ENCODE measurements around the gene PPP2R5C. TPM values are rescaled to one million over a fixed set of nuclear protein-coding genes. Genes with fewer than 3 reads are reported as not detected.

The PPP2R5C gene
- total and polyA plus RNA-seq, 7 experiments from 2014 or later = 155 to 449 (median 382) TPM

DNA sequence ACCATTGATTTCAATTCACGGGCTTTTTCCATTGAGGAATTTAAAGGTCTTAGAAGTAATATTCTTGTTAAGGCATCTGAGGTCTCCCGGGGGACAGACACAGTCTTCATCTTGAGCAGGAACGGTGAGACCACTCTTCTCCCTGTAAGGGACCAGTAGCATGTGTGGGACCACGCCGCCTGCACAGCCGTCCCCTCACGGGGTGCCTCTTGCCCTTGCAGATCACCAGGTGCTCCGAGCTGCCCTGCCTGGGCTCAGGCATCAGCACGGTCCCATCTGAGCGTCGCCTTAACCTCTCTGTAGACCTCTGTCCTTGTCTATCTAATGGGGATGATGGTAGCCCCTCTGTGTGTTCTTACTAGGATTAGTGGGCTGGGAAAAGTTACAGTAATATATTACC lies 74.1 kb downstream of the PPP2R5C start:
- H3K27ac Mint-ChIP-seq = peak overlapping the region in 8 of 9 donors; percentile 36 to 85 (median 73)
- CTCF ChIA-PET = interaction anchor here (0.6 to 1.0 kb wide), 3 partner anchors 8 to 64 kb away, joined by 3 to 4 read pairs (median 3); no protein-coding TSS in a partner anchor
- peak overlapping the region in 3 of 10 donors; percentile 21 to 56 (median 31) for H3K4me3 Mint-ChIP-seq
- Histone ChIP-seq H3K9me3 (ENCODE audit: control insufficient read depth in 2 of 3, low read length in 3 of 3) (no peaks in the 10 kb centered on the region), H3K27me3 (ENCODE audit: control insufficient read depth in 2 of 2, insufficient read depth in 2 of 2, low read length in 2 of 2) (no peaks in the 10 kb centered on the region), H3K36me3 (ENCODE audit: control insufficient read depth in 2 of 3, insufficient read depth in 3 of 3, low read length in 3 of 3) (peaks cover 4 to 24% (median 22%) of the 10 kb centered on the region in 3 experiments), H3K4me1 (ENCODE audit: control insufficient read depth in 2 of 2, insufficient read depth in 2 of 2, low read length in 2 of 2) (peaks cover 60 to 93% of the 10 kb centered on the region in 2 donors), H3K4me3 (ENCODE audit: low read length) (no peak overlapping the region), H3K27ac (ENCODE audit: low read depth, low read length) (peak overlapping the region; percentile 38)
- intact Hi-C loops (cut with micrococcal nuclease) = no loop called here
- POLR2A ChIA-PET = interaction anchor here (0.7 to 4.6 kb wide), 7 partner anchors 10 to 28 kb away, joined by 3 to 51 read pairs (median 5); no protein-coding TSS in a partner anchor
- H3K4me1 Mint-ChIP-seq = peaks cover 69 to 97% (median 88%) of the 10 kb centered on the region in 7 donors
- H3K9me3 Mint-ChIP-seq = no peaks in the 10 kb centered on the region
- no peaks in the 10 kb centered on the region for H3K27me3 Mint-ChIP-seq
- DNase-seq = no peak
- no peak for ATAC-seq
- peaks cover 0 to 25% (median 16%) of the 10 kb centered on the region in 5 donors for H3K36me3 Mint-ChIP-seq

DNA sequence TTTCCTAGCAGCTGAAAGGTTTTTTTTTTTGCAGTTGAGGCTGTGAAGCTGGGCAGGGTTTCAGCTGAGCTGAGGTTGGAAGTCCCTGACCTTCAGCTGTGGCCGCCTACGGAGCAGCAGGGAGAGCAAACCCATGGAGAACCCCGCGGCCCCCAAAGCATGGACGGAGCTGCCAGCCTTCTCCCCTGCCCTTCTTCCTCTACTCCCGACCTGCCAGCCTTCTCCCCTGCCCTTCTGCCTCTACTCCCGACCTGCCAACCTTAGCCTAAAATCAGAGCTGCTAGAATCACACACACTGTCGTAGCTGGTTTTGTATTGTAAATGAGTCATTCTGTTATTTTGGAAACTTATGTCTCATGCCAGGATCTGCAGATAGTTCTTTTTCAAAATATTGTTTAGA lies 74.6 kb downstream of the PPP2R5C start:
- H3K9me3 Mint-ChIP-seq = no peaks in the 10 kb centered on the region
- peak overlapping the region in 7 of 9 donors; percentile 40 to 86 (median 81) for H3K27ac Mint-ChIP-seq
- ChIA-PET POLR2A (interaction anchor here (0.6 to 4.6 kb wide), 10 partner anchors 11 to 76 kb away, joined by 3 to 51 read pairs (median 4); no protein-coding TSS in a partner anchor), CTCF (interaction anchor here (0.7 to 1.0 kb wide), 2 partner anchors 13 to 65 kb away, joined by 3 read pairs; no protein-coding TSS in a partner anchor)
- Histone ChIP-seq H3K4me3 (ENCODE audit: low read length) (no peak overlapping the region), H3K36me3 (ENCODE audit: control insufficient read depth in 2 of 3, insufficient read depth in 3 of 3, low read length in 3 of 3) (peaks cover 0 to 22% (median 18%) of the 10 kb centered on the region in 3 experiments), H3K27ac (ENCODE audit: low read depth, low read length) (no peak overlapping the region), H3K9me3 (ENCODE audit: control insufficient read depth in 2 of 3, low read length in 3 of 3) (no peaks in the 10 kb centered on the region), H3K4me1 (ENCODE audit: control insufficient read depth in 2 of 2, insufficient read depth in 2 of 2, low read length in 2 of 2) (peaks cover 61 to 93% of the 10 kb centered on the region in 2 donors), H3K27me3 (ENCODE audit: control insufficient read depth in 2 of 2, insufficient read depth in 2 of 2, low read length in 2 of 2) (no peaks in the 10 kb centered on the region)
- DNase-seq = no peak
- intact Hi-C loops (cut with micrococcal nuclease) = no loop called here
- ATAC-seq = no peak
- peak overlapping the region in 5 of 10 donors; percentile 32 to 59 (median 56) for H3K4me3 Mint-ChIP-seq
- H3K36me3 Mint-ChIP-seq = peaks cover 0 to 28% (median 16%) of the 10 kb centered on the region in 5 donors
- no peaks in the 10 kb centered on the region for H3K27me3 Mint-ChIP-seq
- H3K4me1 Mint-ChIP-seq = peaks cover 70 to 97% (median 88%) of the 10 kb centered on the region in 7 donors

- Histone ChIP-seq H3K27ac (ENCODE audit: low read depth, low read length) (peak overlapping the region; percentile 48), H3K4me3 (ENCODE audit: low read length) (no peak overlapping the region), H3K27me3 (ENCODE audit: control insufficient read depth in 2 of 2, insufficient read depth in 2 of 2, low read length in 2 of 2) (no peaks in the 10 kb centered on the region), H3K9me3 (ENCODE audit: control insufficient read depth in 2 of 3, low read length in 3 of 3) (no peaks in the 10 kb centered on the region), H3K36me3 (ENCODE audit: control insufficient read depth in 2 of 3, insufficient read depth in 3 of 3, low read length in 3 of 3) (peaks cover 0 to 10% (median 4%) of the 10 kb centered on the region in 3 experiments), H3K4me1 (ENCODE audit: control insufficient read depth in 2 of 2, insufficient read depth in 2 of 2, low read length in 2 of 2) (peaks cover 57 to 92% of the 10 kb centered on the region in 2 donors)
- no peaks in the 10 kb centered on the region for H3K27me3 Mint-ChIP-seq
- H3K27ac Mint-ChIP-seq = peak overlapping the region; percentile 28 to 98 (median 90)
- CTCF ChIA-PET = no interaction called here
- H3K9me3 Mint-ChIP-seq = no peaks in the 10 kb centered on the region
- ATAC-seq (no peak), DNase-seq (no peak)
- H3K36me3 Mint-ChIP-seq = peaks cover 0 to 23% (median 9%) of the 10 kb centered on the region in 5 donors
- H3K4me3 Mint-ChIP-seq = peak overlapping the region in 8 of 10 donors; percentile 24 to 88 (median 76)
- intact Hi-C loops (cut with micrococcal nuclease) = no loop called here
- POLR2A ChIA-PET = interaction anchor here (0.8 to 2.1 kb wide), 3 partner anchors 9 to 39 kb away, joined by 4 to 9 read pairs (median 5); no protein-coding TSS in a partner anchor
- peaks cover 69 to 95% (median 84%) of the 10 kb centered on the region in 7 donors for H3K4me1 Mint-ChIP-seq
These were observed 77.0 kb downstream of the PPP2R5C start for GRCh38 chr14:101838476-101838875.

- Mint-ChIP-seq H3K4me3 (peak overlapping the region; percentile 52 to 88 (median 78)), H3K4me1 (peaks cover 70 to 98% (median 88%) of the 10 kb centered on the region in 7 donors), H3K9me3 (no peaks in the 10 kb centered on the region), H3K27ac (peak overlapping the region; percentile 75 to 98 (median 94)), H3K27me3 (no peaks in the 10 kb centered on the region), H3K36me3 (peaks cover 0 to 27% (median 12%) of the 10 kb centered on the region in 5 donors)
- Histone ChIP-seq H3K27ac (ENCODE audit: low read depth, low read length) (peak overlapping the region; percentile 64), H3K4me1 (ENCODE audit: control insufficient read depth in 2 of 2, insufficient read depth in 2 of 2, low read length in 2 of 2) (peaks cover 58 to 94% of the 10 kb centered on the region in 2 donors), H3K9me3 (ENCODE audit: control insufficient read depth in 2 of 3, low read length in 3 of 3) (no peaks in the 10 kb centered on the region), H3K27me3 (ENCODE audit: control insufficient read depth in 2 of 2, insufficient read depth in 2 of 2, low read length in 2 of 2) (no peaks in the 10 kb centered on the region), H3K36me3 (ENCODE audit: control insufficient read depth in 2 of 3, insufficient read depth in 3 of 3, low read length in 3 of 3) (peaks cover 0 to 6% (median 4%) of the 10 kb centered on the region in 3 experiments), H3K4me3 (ENCODE audit: low read length) (no peak overlapping the region)
- ChIA-PET POLR2A (interaction anchor here (0.6 to 2.1 kb wide), 4 partner anchors 10 to 40 kb away, joined by 3 to 9 read pairs (median 4); no protein-coding TSS in a partner anchor), CTCF (interaction anchor here (0.6 kb wide), 1 partner anchor 13 kb away, joined by 6 read pairs; no protein-coding TSS in a partner anchor)
- ATAC-seq (peak; percentile 52), DNase-seq (peak in 6 of 9 donors; percentile 47 to 58 (median 51))
- intact Hi-C loops (cut with micrococcal nuclease) = loop anchor here in 1 of 2 donors (1.0 kb wide), 1 partner anchor 14 kb away; no protein-coding TSS in a partner anchor
These were observed 77.7 kb downstream of the PPP2R5C start for GRCh38 chr14:101839236-101839635.

GRCh38 chr14:101839661-101840060 lies 78.2 kb downstream of the PPP2R5C start:
- no peak for DNase-seq
- H3K4me1 Mint-ChIP-seq = peaks cover 70 to 98% (median 88%) of the 10 kb centered on the region in 7 donors
- H3K27me3 Mint-ChIP-seq = no peaks in the 10 kb centered on the region
- peaks cover 0 to 8% (median 4%) of the 10 kb centered on the region in 3 experiments for H3K36me3 ChIP-seq (ENCODE audit: control insufficient read depth in 2 of 3, insufficient read depth in 3 of 3, low read length in 3 of 3)
- H3K9me3 Mint-ChIP-seq = no peaks in the 10 kb centered on the region
- peaks cover 56 to 94% of the 10 kb centered on the region in 2 donors for H3K4me1 ChIP-seq (ENCODE audit: control insufficient read depth in 2 of 2, insufficient read depth in 2 of 2, low read length in 2 of 2)
- no peak for ATAC-seq
- H3K4me3 Mint-ChIP-seq = peak overlapping the region; percentile 52 to 88 (median 78)
- H3K27me3 ChIP-seq (ENCODE audit: control insufficient read depth in 2 of 2, insufficient read depth in 2 of 2, low read length in 2 of 2) = no peaks in the 10 kb centered on the region
- intact Hi-C loops (cut with micrococcal nuclease) = loop anchor here (1.0 to 5.0 kb wide), 2 partner anchors 14 to 38 kb away; no protein-coding TSS in a partner anchor
- H3K27ac Mint-ChIP-seq = peak overlapping the region; percentile 75 to 98 (median 94)
- H3K9me3 ChIP-seq (ENCODE audit: control insufficient read depth in 2 of 3, low read length in 3 of 3) = no peaks in the 10 kb centered on the region
- peak overlapping the region; percentile 64 for H3K27ac ChIP-seq (ENCODE audit: low read depth, low read length)
- POLR2A ChIA-PET = interaction anchor here (0.6 to 6.8 kb wide), 4 partner anchors 10 to 68 kb away, joined by 3 to 52 read pairs (median 6); no protein-coding TSS in a partner anchor
- no peak overlapping the region for H3K4me3 ChIP-seq (ENCODE audit: low read length)
- H3K36me3 Mint-ChIP-seq = peaks cover 0 to 29% (median 12%) of the 10 kb centered on the region in 5 donors
- CTCF ChIA-PET = interaction anchor here (0.6 to 0.8 kb wide), 3 partner anchors 14 to 54 kb away, joined by 3 to 6 read pairs (median 4); no protein-coding TSS in a partner anchor

DNA sequence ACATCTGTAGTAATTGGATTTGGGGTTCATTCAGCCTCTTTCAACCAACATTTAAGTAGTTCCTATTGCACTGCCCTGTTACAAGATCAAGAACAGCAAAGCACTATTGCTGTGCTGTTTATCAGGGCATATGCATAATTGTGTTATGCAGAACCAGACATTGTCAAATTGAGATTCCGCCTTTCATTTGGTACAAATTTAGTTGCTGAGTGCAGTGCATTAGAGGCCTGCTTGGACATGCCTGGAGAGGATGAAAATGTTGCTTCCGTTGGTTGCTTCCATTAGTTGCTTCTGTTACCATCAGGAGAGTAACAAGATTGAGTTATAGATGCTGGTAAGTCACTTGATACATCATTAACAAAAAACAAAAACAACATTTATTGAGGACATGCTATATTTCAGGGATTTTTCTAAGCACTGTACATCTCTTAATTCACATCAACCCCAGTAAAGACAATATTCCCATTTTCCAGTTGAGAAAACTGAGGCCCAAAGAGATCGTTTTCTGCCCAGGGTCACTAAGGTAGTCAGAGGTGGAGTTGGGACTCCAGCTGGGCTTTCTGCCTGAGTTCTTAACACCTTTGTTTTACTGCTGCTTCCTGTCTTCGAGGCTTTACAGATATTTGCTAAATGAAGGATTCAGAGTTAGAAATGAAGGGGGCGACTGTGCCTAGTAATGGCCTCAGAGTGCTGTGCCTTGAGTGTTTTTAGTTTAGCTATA lies 79.3 kb downstream of the PPP2R5C start:
- Mint-ChIP-seq H3K9me3 (no peaks in the 10 kb centered on the region), H3K4me1 (peaks cover 68 to 98% (median 87%) of the 10 kb centered on the region in 7 donors), H3K27me3 (no peaks in the 10 kb centered on the region), H3K4me3 (peak overlapping the region in 8 of 10 donors; percentile 28 to 78 (median 37)), H3K36me3 (peaks cover 0 to 31% (median 12%) of the 10 kb centered on the region in 5 donors), H3K27ac (peak overlapping the region; percentile 68 to 98 (median 93))
- ChIA-PET POLR2A (interaction anchor here (1.0 to 6.8 kb wide), 7 partner anchors 13 to 134 kb away, joined by 3 to 52 read pairs (median 3); no protein-coding TSS in a partner anchor), CTCF (interaction anchor here (0.5 to 2.6 kb wide), 5 partner anchors 18 to 199 kb away, joined by 4 to 9 read pairs (median 4); no protein-coding TSS in a partner anchor)
- peaks cover 54 to 83% of the 10 kb centered on the region in 2 donors for H3K4me1 ChIP-seq (ENCODE audit: control insufficient read depth in 2 of 2, insufficient read depth in 2 of 2, low read length in 2 of 2)
- intact Hi-C loops (cut with micrococcal nuclease) = loop anchor here (5.0 kb wide), 1 partner anchor 36 kb away; no protein-coding TSS in a partner anchor
- H3K36me3 ChIP-seq (ENCODE audit: control insufficient read depth in 2 of 3, insufficient read depth in 3 of 3, low read length in 3 of 3) = peaks cover 0 to 6% (median 4%) of the 10 kb centered on the region in 3 experiments
- peak overlapping the region; percentile 64 for H3K27ac ChIP-seq (ENCODE audit: low read depth, low read length)
- ATAC-seq (no peak), DNase-seq (no peak)
- no peak overlapping the region for H3K4me3 ChIP-seq (ENCODE audit: low read length)
- H3K27me3 ChIP-seq (ENCODE audit: control insufficient read depth in 2 of 2, insufficient read depth in 2 of 2, low read length in 2 of 2) = no peaks in the 10 kb centered on the region
- H3K9me3 ChIP-seq (ENCODE audit: control insufficient read depth in 2 of 3, low read length in 3 of 3) = no peaks in the 10 kb centered on the region

Data from naive thymus-derived CD4-positive, alpha-beta T cell (primary cell).